ENCODE measurements around the gene ARSH.

- TF ChIP-seq PCBP1 (IDR thresholded peaks at IDR 0.05; ENCODE audit: low read depth, low read length, poor library complexity, severe bottlenecking) = no peak
- TF ChIP-seq THAP12 (CRISPR knock-in tag; IDR thresholded peaks at IDR 0.05) = no peak
- TF ChIP-seq NFE2L1 (tag; IDR thresholded peaks at IDR 0.05; ENCODE audit: borderline replicate concordance, low read depth) = no peak
- no peak for TF ChIP-seq HDAC3 (IDR thresholded peaks at IDR 0.05; ENCODE audit: borderline replicate concordance, partially characterized antibody)
- no peak for TF ChIP-seq ZNF354B (CRISPR knock-in tag; IDR thresholded peaks at IDR 0.05)
- no peak for TF ChIP-seq CTCF (IDR thresholded peaks at IDR 0.05 in 2 of 3, conservative IDR thresholded peaks at IDR 0.05 in 1 of 3; ENCODE audit: insufficient read depth in 2 of 3, low read depth in 1 of 3, low read length in 3 of 3)
- no peak for TF ChIP-seq BCLAF1 (IDR thresholded peaks at IDR 0.05; ENCODE audit: borderline replicate concordance in 1 of 2, control insufficient read depth in 1 of 2, low read depth in 2 of 2, low read length in 1 of 2)
- no peak for TF ChIP-seq SOX6 (IDR thresholded peaks at IDR 0.05)
- no peak for TF ChIP-seq ETV5 (CRISPR knock-in tag; IDR thresholded peaks at IDR 0.05; ENCODE audit: low read depth)
- no peak for TF ChIP-seq MAFG (tag; conservative IDR thresholded peaks at IDR 0.05)
- no peak for TF ChIP-seq MYBL2 (IDR thresholded peaks at IDR 0.05; ENCODE audit: low read depth)
- no peak for TF ChIP-seq MYBL2 (CRISPR knock-in tag; IDR thresholded peaks at IDR 0.05; ENCODE audit: borderline replicate concordance)
- TF ChIP-seq NBN (IDR thresholded peaks at IDR 0.05; ENCODE audit: low read depth) = no peak
- TF ChIP-seq MAX (CRISPR knock-in tag; IDR thresholded peaks at IDR 0.05) = no peak
Observed at GRCh38 chrX:3029129-3029528, 22.8 kb downstream of the ARSH start.

All from K562 (cell line).